NCI-H1105 treated with DMSO at 0.1 percent for 48 hours (cell line): ENCODE measurements around the gene MACROH2A1.

Experiments used
- DNase-seq: peaks from one replicate; lab custom pipeline; 2025; lab: John Stamatoyannopoulos, UW

Gene MACROH2A1

GRCh38 chr5:135355169-135355568, 43.9 kb downstream of the MACROH2A1 start:
- no peak for DNase-seq

GRCh38 chr5:135353952-135354721, 44.9 kb downstream of the MACROH2A1 start:
- no peak for DNase-seq

GRCh38 chr5:135350536-135350935, 48.5 kb downstream of the MACROH2A1 start:
- DNase-seq, result no peak

DNA sequence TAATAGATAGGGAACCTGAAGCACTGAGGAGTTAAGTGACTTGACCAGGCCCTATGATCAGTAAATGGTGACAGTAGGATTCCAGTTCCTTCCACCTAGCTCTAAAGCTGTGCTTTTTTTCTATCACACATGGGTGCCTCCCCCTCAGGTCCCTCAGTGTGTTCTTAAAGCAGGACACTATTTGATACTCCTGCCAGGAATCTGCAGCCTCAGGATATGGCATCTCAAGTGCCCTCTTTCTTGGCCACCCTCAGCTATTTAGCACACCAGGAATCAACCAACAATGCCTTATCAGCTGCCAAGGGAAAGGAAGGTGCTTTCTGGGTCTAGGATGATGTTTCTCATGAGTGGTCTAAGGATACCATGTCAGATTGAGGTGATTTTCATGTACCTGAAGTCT, 49.1 kb downstream of the MACROH2A1 start:
- no peak for DNase-seq

- no peak for DNase-seq
Observed at GRCh38 chr5:135349451-135349850, 49.6 kb downstream of the MACROH2A1 start.

DNA sequence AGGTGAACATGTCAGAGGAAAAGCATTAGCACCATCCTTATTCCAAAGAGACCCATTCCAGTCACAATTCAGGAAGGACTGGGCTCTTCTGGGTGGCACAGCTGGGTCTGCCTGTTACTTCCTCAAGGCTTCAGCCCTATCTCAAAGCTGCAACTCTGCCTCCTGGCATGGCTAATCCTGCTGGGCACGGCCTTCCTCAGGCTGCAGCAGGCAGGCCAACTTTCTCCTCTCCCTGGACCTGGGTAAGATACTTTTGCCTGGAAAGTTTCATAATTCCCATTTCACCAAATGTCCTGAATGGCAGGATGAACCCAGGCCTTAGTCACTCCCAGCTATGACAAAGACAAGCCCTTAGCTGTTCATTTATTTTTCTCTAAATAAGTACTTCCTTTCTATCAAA, 50.1 kb downstream of the MACROH2A1 start:
- DNase-seq, result no peak

DNA sequence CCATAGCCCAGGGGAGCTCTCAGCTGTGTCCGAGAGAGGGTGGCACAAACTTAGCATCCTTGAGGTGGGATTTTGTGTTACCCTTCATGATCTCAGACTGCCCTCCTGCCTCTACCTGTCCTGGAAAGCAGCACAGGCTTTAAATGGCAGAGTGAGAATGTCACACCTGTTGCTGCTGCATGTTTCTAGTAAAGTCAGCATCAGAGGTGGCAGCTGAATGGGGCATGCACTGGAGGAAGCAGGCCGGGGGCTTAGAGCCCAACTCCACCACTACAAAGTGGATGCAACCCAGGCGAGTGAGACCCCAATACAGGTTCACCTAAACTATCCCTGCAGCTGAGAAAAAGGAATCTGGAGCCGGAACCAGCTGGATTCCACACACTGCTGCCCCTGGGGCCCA, 51.6 kb downstream of the MACROH2A1 start:
- DNase-seq, result no peak

DNA sequence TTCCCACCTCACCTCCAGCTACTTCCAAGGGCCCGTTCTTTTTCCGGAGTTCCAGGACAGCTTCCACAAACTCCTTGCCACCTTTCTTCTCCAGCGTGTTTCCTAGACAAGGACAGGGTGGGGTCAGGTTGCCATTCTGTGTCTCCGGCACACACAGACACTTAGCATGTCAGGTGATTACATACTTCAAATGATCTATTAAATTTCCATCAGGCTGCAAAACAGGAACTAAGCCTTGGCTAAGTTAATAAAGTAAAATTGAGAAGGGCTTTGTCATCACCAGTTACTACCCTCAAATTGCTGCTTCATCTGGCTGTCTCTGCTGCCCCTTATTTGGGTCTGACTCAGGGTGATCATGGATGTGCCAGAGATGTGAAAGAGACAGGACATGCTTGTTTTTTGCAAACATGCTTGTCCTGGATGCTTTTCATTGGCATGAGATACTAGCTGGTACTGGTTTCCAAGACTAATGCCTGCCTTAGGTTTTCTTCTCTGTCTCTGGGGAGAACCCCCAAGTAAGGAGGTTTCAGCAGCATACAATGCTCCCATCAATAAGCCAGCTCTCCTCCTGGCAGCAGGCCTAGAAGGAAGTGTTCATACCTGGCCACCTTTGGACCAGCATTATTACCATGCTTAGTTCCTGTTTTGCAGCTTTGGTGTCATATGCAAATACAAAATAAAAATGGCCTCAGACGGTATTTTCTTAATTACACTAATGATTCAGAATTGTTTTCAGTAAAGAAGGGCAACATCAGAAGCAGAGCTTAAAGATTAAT, 52.9 kb downstream of the MACROH2A1 start:
- DNase-seq, result no peak

- DNase-seq, result no peak
Observed at GRCh38 chr5:135344349-135344748, 54.7 kb downstream of the MACROH2A1 start.

DNA sequence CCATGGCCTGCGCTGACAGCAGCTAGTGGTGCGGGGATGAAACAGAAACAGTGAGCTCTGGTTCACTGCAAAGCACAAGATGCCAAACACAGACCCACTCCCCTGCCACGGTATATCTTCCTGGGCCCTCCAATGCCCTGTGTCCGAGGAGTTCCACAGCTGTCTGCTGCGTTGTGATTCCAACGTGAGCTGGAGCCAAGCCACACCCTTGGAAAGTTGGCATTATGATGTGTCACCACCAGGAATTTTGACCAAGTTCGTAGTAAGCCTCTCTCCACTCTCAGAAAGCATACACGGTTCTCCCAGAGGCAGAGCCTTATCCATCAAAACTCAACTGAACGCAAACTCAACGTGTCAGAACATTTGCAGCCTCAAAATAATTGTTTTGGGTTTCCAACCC, 55.6 kb downstream of the MACROH2A1 start:
- DNase-seq, result no peak

DNA sequence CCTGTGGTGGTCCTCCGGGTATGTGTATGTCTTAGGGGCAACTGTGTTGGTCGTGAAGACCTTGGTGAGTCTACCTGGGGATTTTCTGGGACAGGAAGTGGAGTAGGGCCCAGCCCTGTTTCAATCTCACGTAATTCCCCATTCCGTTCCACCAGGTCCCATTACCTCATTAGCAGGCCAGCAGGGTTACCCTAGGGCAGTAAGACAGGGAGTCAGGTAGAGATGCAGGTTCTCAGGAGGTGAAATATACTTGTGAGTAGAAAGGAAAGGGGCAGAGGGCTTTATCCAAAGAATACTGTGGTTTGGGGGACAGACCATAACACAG, 56.5 kb downstream of the MACROH2A1 start:
- DNase-seq, result no peak

DNA sequence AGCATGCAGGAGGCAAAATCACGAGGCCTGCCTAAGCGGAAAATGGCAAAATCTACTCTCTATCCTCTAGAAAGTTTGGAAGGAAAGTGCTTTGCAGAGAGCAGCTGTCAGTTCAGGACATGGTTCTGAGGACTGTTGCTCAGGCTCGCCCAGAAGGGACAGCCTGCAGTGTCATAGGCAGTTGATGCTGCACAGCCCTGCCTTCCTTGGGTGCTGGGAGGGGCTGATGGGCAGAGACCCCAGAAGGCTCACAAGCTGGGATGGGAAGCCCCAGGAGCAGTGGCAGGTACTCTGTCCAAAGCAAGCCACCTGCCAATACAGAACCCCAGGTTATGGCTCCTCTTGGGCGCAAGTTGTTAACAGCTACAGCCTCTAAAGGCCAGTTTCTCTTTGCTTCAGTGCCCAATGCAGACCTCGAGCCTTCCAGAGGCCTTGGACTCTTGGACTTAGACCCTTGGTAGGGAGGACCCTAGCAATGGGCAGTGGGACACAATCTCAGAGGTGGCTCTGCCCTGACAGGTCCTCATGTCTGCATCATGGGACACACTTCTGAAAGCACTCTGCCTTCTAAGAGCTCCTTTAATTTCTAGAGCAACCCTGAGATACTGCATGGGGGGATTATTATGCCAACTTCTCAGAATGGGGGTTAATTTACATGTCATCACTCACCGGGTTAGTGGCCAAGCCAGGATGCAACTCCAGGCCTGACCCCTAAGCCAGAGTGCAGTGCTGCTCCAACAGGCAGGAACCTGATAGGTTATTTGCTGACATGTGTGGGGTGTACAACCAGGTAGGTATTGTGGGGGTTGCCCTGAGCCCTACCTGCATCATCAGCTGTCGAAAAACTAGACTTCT, 57.1 kb downstream of the MACROH2A1 start:
- DNase-seq, result no peak

DNA sequence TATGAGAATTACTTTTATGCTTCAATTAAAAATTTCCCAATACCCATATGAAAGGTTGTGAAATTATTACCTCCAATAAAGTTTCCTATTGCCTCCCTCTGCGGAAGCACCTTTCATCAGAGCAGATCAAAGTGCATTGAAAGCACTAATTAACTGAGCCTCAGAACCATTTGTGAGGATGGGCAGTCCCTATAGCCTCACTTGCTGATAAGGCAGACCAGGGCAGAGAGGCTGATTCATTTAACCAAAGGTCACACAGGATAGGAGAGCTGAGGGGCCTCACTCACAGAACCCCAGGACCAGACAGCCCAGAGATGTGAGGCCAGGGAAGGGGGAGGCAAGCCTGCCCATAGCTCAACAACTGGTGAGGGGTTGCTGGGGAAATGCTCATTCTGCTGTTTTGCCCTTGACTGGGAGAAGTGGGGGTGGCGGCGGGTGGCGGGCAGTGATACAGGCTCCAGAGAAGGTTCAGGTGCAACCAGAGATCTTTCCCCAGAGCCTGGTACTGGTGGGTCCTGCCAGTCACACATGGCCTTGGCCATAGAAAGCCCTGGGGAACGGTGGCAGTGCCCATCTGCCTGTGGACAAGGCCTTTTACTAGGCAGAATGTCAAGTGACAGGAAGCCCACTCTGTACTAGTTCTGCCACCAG, 57.9 kb downstream of the MACROH2A1 start:
- DNase-seq, result no peak

GRCh38 chr5:135340568-135340967, 58.5 kb downstream of the MACROH2A1 start:
- no peak for DNase-seq

GRCh38 chr5:135339623-135340022, 59.4 kb downstream of the MACROH2A1 start:
- DNase-seq, result no peak

DNA sequence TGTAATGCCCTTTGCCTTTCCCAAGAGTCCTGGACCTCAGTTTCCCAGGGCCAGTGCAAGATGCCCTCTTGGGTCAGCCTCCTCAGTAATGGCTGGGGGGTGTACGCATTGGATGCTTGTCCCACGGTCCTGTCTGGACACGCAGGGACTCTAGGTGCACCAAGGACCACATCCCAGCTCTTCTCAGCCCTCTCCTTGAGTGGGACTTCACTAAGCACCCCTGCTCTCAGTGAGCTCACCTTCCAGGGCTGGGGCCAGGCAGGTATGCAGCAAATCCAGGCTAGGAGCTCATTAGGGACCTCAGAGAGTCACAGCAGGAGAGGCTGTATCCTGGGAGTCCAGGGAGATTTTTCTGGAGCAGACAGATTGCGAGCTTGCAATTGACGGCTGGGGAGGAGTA, 59.8 kb downstream of the MACROH2A1 start:
- no peak for DNase-seq

DNA sequence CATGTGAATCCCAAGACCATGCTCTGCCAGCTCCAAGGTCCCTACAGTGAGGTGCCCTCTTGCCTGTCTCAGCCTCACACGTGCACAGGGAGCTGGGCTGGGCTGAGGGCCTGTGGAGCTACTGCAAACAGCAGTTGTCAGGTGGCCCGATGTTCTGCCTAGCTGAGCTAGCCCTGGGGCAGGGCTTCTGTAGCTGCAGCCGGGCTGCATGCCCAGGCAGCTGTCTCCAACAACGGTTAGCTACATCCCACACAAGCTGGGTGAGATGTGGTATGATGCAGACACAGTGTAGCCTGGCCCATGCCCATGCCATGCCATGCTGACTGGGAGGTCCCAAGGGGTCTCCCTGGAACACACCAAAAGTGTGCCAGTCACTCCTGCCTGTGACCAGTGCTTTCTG, 62.0 kb downstream of the MACROH2A1 start:
- no peak for DNase-seq

DNA sequence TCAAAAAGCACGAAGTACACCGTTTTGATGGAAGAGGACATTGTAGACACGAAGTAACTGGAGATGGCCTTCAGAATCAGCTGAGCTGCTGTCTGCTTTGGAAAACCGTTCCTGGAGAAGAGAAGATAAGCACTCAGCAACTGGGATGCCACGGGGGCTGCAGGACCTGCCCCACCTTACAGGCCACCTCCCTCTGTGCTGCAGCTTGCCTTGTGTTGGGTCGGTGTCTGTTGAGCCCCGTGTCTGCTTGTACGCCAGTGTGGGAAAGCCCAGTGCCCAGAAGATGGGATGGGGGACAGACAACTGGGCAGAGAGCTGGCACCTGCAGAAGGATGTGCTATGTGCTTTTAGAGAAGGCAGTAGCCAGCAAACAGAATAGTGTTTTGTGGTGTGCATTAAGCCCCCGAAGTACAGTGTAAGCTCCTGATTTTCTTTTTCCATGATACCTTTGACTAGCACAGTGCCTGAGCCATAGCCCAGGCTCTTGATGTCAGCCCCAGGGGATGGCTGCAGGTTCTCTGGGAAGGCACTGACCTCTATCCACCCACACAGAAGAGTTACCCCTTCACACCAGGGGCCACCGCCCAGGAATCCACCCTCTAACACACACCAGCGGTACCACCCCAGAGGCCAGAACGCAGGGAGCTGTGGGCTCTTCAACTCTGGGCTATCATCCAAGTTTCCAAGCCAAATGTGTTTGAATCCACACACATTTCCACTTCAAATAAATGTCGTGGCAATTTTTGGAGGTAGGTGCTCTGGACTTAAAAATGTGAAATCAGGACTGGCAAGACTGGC, 63.8 kb downstream of the MACROH2A1 start:
- DNase-seq, result no peak

DNA sequence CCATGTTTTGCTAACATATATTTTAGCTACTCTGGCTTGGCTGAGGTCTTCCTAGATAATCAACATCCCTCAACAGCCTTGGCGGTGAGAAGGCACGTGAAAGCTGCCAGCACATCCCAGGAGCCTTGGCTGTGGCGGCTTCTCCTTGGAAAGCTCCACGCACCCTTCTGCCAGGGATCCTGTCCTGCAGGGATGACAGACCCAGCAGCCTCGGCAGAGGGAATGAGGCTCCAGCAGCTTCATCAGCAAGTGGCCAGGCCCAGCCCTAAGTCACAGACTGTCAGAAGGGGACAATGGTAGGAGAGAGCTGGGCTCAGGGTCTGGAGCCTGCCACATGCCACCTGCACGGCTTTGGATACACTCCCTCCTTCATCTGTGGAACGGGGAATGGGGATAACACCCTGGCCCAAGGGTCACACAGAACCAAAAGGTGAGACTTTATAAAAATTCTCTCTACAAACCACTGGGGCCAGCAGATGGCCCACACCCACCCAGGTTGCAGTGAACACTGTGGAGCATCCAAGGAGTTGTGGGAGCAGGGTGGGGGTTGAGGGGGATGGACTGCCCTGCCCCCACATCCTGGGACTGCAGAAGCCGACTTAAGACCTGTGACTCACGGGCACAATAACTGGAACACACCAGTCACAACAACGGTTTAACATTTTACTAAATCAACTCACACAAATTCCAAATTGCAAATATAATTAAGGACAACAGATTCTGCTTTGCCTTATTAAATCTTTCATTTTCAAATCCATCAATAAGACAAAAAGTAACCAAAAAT, 65.1 kb downstream of the MACROH2A1 start:
- no peak for DNase-seq

DNA sequence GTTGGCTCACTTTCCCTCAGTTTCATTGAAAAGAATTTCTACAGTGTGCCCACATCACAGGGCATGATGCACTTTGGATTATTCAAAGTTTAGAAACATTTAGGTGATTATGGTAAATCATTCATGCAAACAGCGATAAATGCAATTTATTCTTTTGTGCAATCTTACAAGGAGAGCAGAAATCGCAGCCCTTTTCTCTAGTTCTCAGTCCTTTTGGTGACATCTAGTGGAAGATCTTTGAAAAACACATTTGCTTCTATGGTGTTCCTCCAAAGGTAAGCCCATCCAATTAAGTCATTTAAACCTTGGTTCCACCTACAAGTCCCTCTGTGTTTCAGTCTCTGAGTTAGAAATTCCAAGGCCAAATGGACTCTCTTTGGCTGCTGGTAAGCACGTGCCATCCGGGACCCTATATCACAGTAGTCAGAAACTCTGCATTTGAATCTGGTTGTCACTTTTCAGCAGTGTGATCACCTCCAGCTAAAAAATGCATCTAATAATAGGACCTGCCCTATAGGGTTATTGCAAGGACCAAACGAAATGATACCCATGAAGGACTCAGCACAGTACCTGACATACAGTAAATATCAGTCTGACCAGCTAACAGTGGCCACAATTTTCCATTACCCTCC, 66.4 kb downstream of the MACROH2A1 start:
- peak; percentile 23 for DNase-seq
